GM10248 (cell line): ENCODE measurements around the gene CFAP46.

Source experiments
- CTCF ChIA-PET: fragments of 300-600 bp; sonication (Branson Sonifier 250); formaldehyde crosslinking; extraction: SDS; loops from one replicate; lab custom pipeline; 2021; ENCODE audit warnings: antibody characterized with exemption; lab: Yijun Ruan, JAX
- POLR2A ChIA-PET: fragments of 350-650 bp; sonication (Branson Sonifier 250); formaldehyde crosslinking; extraction: SDS; loops from one replicate; lab custom pipeline; 2020; ENCODE audit warnings: antibody characterized with exemption; lab: Yijun Ruan, JAX
- DNase-seq: peaks from one replicate; pipeline ENCODE4 v3.0.0; 2012; ENCODE audit errors: extremely low spot score
- CTCF ChIP-seq: IDR thresholded peaks from 2 replicates; pipeline ENCODE4 v1.5.1; 2012; ENCODE audit warnings: mild to moderate bottlenecking, low read depth; ENCODE audit errors: extremely low read depth, missing control alignments, control extremely low read depth

Gene CFAP46

DNA sequence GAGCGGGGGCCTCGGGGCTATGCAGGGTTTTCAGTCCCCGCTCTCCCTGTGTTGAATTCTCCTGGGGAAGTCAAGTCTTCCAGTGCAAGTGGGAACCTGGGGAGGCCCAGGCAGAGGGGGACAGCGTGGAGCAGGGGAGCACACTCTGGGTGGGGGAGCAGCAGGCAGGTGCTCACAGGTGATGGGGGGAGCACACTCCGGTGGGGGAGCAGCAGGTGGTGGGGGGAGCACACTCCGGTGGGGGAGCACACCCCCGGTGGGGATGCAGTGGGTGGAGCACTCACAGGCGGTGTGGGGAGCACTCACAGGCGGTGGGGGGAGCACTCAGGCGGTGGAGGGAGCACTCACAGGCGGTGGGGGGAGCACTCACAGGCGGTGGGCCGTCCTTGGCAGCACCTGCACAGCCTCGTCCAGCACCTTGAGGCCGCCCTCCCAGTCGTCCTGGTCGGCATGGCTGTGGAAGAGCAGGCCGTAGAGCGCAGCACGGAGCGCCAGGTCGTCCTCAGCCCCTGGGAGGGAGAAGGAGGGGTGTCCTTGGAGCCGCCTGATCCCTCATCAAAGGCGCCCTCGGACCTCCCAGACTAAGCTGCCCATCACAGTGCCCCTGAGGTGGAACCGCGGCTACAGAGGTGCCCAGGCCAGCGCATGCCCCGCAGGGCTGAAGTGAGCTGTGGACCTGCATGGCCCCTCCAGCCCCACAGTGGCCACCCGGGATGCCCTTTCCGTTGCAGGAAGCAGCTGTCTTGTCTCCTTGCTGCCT, 56.7 kb downstream of the CFAP46 start:
- no peak for TF ChIP-seq CTCF
- ChIA-PET CTCF (no interaction called here), POLR2A (interaction anchor here (0.7 kb wide), 1 partner anchor 486 kb away, joined by 3 read pairs; no protein-coding TSS in a partner anchor)
- no peak for DNase-seq

DNA sequence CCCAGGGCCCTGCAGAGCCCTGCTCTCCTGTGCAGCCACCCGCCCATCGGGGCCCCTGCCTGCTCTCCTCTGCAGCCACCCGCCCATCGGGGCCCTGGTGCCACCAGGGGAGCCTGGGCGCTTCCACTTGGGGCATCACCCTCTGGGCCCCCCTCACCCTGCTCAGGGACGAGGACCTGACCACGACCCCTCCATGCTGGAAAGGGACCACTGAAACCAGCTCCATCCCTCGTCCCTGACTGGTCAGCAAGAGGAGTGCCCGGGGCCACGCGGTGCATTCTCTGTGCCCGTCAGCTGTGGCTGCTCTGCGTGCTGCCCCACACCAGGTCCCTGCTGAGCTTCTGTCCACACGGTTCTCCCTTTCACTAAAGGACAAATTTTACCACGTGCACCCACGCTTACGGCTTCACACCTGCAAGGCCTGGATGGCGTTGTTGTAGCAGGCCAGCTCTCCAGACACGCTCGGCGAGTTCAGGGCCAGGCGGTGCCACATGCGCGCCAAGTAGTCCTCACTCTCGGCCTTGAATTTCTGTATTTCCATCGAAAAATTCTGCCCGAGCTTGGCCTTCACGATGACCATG, 57.6 kb downstream of the CFAP46 start:
- POLR2A ChIA-PET: interaction anchor here (0.7 kb wide), 1 partner anchor 485 kb away, joined by 3 read pairs; no protein-coding TSS in a partner anchor
- CTCF ChIA-PET: no interaction called here
- no peak for TF ChIP-seq CTCF
- DNase-seq: no peak

- DNase-seq: no peak
- TF ChIP-seq CTCF: no peak
- POLR2A ChIA-PET: no interaction called here
- CTCF ChIA-PET: no interaction called here
These were observed 58.3 kb downstream of the CFAP46 start for GRCh38 chr10:132884041-132884440.

DNA sequence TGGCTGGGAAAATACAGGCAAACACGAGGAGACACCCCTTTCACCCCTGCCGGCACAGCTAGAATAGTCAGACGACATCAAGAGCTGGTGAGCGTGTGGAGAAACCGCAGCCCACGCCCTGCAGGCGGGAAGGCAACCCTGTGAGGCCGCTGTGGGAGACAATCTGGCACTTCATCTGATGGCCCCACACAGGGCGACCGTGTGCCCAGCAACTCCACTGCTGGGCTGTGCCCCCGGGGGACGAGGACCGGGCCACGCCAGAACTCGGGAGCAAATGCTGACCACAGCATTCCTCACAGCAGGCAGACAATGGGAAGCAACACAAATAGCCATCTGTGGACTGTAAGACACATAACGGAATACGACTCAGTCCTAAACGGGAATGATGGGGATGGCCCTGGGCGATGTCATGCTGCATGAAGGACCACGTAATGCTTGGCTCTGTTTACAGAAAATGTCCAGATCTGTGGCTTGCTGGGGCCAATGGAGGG, 58.9 kb downstream of the CFAP46 start:
- DNase-seq: no peak
- no peak for TF ChIP-seq CTCF
- POLR2A ChIA-PET: no interaction called here
- CTCF ChIA-PET: no interaction called here

DNA sequence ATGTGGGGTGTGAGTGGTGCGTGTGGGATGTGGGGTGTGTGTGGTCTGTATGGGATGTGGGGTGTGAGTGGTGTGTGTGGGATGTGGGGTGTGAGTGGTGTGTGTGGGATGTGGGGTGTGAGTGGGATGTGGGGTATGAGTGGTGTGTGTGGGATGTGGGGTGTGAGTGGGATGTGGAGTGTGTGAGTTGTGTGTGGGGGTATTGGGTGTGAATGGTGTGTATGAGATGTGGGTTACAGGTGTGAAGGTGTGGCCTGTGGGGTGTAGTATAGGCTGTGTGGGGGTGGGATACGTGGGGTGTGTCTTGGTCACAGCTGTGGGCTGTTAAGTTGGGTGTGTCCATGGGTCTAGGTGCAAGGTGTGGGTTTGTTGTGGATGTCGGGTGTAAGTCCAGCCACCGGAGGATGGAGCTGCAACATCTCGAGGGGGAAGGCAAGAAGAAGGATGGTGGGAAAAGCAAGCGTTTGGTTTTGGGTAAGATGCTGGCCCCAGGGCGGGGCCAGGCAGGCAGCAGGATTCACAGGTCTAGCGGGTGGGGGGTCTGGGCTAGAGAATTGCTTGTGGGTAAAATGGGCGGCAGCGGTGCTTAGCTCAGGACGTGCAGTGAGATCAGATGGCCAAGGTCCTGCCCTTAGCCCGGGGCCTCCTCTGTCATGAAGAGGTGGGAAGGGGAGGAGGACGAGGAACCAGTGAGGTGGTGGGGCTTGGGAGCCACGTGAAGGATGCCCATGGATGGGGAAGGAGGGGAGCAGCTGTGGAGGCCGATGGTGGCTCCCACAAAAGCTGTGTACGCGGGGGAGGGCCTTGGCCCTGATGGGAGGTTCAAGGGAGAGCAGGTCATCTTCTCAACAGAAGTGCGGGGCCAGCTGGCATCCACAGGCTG, 60.1 kb downstream of the CFAP46 start:
- no peak for TF ChIP-seq CTCF
- ChIA-PET CTCF (no interaction called here), POLR2A (no interaction called here)
- no peak for DNase-seq
